Measurements from ENCODE around the gene ZBP1. TPM values are rescaled to one million over a fixed set of nuclear protein-coding genes. Genes with fewer than 3 reads are reported as not detected.

Gene ZBP1
- total RNA-seq, 4 donors from 2014 or later = 0.28 to 0.84 (median 0.56) TPM; not detected in 1

DNA sequence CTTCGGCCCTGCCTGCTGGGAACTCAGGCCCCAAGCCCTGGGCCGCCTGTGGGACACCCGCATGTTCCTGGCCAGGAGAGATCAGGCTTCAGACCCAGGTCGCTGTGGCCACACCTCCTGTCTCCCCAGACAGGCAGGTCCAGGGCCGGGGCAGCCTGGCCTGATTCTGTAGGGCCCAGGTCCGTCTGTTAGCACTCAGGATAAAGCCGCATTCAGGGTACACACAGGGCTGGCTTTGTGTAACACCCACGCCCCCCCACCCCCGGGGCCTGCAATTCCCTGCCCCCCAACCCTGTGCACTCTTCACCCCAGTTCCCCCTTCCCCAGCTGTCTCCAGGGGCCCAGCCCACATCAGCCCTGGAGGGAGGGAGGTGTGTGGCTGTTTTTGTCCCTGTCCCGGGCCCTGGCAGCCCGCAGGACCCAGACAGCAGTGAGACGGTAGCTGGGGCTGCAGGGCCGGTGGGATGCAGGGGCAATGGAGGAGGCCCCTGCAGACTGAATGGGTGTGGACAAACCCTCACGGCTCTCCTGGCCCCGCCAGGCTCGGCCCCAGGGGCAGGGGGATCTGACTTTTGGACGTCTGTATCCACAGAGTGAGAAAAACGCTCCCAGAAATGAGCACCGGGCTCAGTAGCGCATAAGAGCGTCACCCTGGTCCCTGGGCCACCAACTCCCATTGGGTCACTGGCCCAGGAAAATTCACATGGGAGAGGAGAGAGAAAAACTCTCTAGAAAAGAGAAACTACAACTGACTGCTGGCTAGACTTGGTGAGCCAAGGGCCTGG, 42.4 kb upstream of the ZBP1 start:
- TF ChIP-seq, protein P1, sequence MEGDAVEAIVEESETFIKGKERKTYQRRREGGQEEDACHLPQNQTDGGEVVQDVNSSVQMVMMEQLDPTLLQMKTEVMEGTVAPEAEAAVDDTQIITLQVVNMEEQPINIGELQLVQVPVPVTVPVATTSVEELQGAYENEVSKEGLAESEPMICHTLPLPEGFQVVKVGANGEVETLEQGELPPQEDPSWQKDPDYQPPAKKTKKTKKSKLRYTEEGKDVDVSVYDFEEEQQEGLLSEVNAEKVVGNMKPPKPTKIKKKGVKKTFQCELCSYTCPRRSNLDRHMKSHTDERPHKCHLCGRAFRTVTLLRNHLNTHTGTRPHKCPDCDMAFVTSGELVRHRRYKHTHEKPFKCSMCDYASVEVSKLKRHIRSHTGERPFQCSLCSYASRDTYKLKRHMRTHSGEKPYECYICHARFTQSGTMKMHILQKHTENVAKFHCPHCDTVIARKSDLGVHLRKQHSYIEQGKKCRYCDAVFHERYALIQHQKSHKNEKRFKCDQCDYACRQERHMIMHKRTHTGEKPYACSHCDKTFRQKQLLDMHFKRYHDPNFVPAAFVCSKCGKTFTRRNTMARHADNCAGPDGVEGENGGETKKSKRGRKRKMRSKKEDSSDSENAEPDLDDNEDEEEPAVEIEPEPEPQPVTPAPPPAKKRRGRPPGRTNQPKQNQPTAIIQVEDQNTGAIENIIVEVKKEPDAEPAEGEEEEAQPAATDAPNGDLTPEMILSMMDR (IDR thresholded peaks at IDR 0.05) = no peak
- DNase-seq (ENCODE audit: low spot score) (no peak), ATAC-seq (ENCODE audit: low FRiP score) (no peak)

DNA sequence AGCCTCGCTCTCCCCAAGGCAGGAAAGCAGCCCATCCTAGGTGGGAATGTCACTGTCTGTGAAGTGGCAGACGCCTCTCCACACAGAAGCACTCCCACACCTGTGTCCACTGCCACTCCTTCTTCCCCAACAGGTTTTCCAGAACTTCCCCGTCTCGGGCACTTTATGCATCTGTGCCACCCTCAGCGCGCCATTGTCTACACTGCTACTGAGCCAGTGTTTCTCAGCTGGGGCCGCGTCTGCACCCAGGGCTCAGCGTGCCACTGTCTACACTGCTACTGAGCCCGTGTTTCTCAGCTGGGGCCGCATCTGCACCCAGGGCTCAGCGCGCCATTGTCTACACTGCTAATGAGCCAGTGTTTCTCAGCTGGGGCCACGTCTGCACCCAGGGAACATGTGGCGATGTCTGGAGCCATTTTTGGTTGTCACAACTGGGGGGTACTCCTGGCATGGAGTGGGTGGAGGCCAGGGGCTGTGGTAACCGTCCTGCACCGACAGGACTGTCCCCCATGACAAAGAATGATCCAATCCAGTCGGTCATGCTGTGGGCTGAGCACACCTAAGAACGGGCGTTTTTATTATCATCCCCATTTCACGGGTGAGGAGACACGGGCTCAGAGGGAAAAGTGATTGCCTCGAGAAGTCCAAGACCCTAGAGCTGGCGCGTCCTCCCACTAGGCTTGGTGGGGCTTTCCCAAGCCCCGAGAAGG, 41.7 kb upstream of the ZBP1 start:
- ATAC-seq (ENCODE audit: low FRiP score) (no peak), DNase-seq (ENCODE audit: low spot score) (no peak)
- TF ChIP-seq, protein P1 (IDR thresholded peaks at IDR 0.05) = no peak

DNA sequence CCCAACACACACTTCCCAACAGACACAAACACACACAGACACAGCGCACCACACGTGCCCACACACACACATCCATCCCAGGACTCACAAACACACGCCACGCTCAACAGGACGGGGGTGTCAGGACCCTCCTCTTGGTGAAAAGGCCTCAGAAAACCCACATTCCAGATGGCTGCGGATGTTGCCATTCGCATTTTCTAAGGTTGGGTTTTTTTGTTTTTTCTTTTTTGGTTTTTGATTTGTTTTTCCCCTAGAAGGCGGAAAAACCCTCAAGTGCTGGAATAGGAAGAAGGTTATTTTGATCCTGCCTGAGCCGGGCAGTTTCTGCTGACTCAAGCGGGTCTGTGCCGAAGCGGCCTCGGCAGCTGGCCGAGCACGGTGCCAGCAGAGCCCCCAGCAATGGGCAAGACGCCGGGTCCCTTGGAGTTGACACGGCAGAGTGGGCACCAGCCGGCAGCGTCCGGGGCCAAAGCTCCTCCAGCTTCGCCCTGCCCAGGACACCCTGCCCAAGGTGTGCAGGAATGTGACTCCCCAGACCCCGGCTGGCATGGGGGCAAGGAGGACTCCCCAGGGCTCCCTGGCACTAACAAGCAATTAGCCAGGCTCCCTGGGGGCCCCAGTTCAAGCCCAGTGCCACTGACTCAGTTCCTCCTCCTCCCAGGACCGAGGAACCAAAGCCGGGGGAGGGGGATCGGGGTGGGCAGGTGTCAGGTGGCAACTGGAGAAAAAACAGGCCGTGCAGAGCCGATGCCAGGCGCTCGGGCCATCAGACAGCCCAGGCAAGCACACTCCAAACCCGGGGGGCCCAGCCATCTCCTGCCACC, 40.9 kb upstream of the ZBP1 start:
- ATAC-seq (ENCODE audit: low FRiP score) = no peak
- TF ChIP-seq, protein P1 (IDR thresholded peaks at IDR 0.05) = no peak
- DNase-seq (ENCODE audit: low spot score) = no peak

DNA sequence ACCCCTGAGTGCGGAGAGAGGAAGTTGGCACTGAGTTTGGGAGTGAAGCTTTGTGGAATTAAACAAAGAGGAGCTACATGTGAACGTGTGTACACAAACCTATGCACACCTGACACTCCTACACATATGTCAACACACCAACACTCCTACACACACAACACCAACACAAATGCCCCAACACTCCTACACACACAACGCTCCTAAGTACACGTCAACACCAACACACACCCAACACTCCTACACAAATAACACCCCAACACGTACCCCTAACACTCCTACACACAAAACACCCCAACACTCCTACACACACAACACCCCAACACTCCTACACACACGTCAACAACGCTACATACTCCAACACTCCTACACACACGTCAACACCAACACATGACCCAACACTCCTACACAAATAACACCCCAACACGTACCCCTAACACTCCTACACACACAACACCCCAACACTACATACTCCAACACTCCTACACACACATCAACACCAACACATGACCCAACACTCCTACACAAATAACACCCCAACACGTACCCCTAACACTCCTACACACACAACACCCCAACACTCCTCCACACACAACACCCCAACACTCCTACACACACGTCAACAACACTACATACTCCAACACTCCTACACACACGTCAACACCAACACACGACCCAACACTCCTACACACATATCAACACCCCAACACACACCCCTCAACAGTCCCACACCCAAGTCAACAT, 40.1 kb upstream of the ZBP1 start:
- TF ChIP-seq, protein P1 (IDR thresholded peaks at IDR 0.05) = no peak
- DNase-seq (ENCODE audit: low spot score) (peak; percentile 6), ATAC-seq (ENCODE audit: low FRiP score) (no peak)

DNA sequence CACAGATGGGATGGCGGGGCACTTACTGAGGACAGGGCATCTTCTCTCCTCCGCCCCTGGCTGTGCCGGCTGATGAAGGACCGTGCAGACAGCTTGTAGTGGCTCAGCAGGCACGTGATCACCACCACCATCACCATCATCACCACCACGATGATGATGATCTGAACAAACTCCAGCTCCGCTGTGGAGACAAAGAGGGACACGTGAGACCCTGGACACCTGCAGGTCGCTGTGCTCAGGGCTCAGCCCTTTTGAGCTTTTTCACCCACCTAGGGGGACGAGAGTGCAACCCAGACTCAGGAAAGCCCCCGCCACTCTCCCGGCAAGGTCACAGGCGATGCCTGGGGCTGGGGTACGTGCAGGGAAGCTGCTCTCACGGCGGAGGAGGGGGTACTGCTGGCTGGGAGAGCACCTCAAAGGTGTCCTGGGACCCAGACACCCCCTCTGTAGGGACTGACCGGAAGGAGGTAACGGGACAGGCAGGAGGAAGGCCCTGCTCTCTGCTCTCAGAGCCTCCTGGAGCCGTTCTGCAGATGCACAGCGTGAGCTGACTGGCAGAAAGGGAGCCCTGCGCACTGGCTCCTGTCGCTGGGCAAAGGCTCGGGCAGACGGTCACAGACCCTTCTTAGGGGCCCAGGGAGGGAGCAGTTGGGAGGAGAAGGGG, 39.4 kb upstream of the ZBP1 start:
- DNase-seq (ENCODE audit: low spot score) (peak; percentile 7), ATAC-seq (ENCODE audit: low FRiP score) (no peak)
- TF ChIP-seq, protein P1 (IDR thresholded peaks at IDR 0.05) = no peak
